GM23248 (cell line): ENCODE data around the gene CCM2L. TPM values are rescaled to one million over a fixed set of nuclear protein-coding genes. Genes with fewer than 3 reads are reported as not detected.

Experiments used
- DNase-seq: peaks from one replicate; pipeline ENCODE4 v3.0.0-alpha.2; 2015
- H2AFZ ChIP-seq: fragments of 200-600 bp; sonication (generic); 2 replicates; pipeline ENCODE4 v1.6.1; 2016; ENCODE audit warnings: antibody characterized with exemption
- H3F3A ChIP-seq: fragments of 200-600 bp; sonication (generic); 2 replicates; pipeline ENCODE4 v1.6.1; 2016; ENCODE audit warnings: mild to moderate bottlenecking, antibody characterized with exemption, mixed run types; ENCODE audit not compliant: insufficient read depth
- H3K27ac ChIP-seq: fragments of 200-600 bp; sonication (generic); 2 replicates; pipeline ENCODE4 v1.5.1; 2016; ENCODE audit warnings: mild to moderate bottlenecking
- H3K27me3 ChIP-seq: fragments of 200-600 bp; sonication (generic); replicated peaks from 2 replicates; pipeline ENCODE4 v1.6.1; 2016; ENCODE audit warnings: mild to moderate bottlenecking; ENCODE audit not compliant: insufficient read depth
- H3K36me3 ChIP-seq: fragments of 200-600 bp; sonication (generic); 2 replicates; pipeline ENCODE4 v1.6.1; 2016; ENCODE audit warnings: low read depth, mild to moderate bottlenecking
- H3K4me1 ChIP-seq: fragments of 200-600 bp; sonication (generic); 2 replicates; pipeline ENCODE4 v1.6.1; 2016; ENCODE audit warnings: mild to moderate bottlenecking; ENCODE audit not compliant: insufficient read depth
- H3K4me2 ChIP-seq: fragments of 200-600 bp; sonication (generic); one replicate; pipeline ENCODE4 v1.6.1; 2016; ENCODE audit warnings: mild to moderate bottlenecking; ENCODE audit not compliant: unreplicated experiment
- H3K4me3 ChIP-seq: fragments of 200-600 bp; sonication (generic); 2 replicates; pipeline ENCODE4 v1.5.1; 2016; ENCODE audit warnings: mild to moderate bottlenecking
- H3K79me2 ChIP-seq: fragments of 200-600 bp; sonication (generic); 2 replicates; pipeline ENCODE4 v1.6.1; 2016; ENCODE audit warnings: mild to moderate bottlenecking; ENCODE audit not compliant: insufficient read depth
- H3K9ac ChIP-seq: fragments of 200-600 bp; sonication (generic); 2 replicates; pipeline ENCODE4 v1.6.1; 2016; ENCODE audit warnings: mild to moderate bottlenecking
- H3K9me2 ChIP-seq: fragments of 200-600 bp; sonication (generic); 2 replicates; pipeline ENCODE4 v1.6.1; 2016; ENCODE audit warnings: mixed run types, mild to moderate bottlenecking, moderate library complexity; ENCODE audit not compliant: insufficient read depth
- H3K9me3 ChIP-seq: fragments of 200-600 bp; sonication (generic); one replicate; pipeline ENCODE4 v1.6.1; 2017; ENCODE audit warnings: low read depth
- H4K20me1 ChIP-seq: fragments of 200-600 bp; sonication (generic); 2 replicates; pipeline ENCODE4 v1.6.0; 2016; ENCODE audit not compliant: insufficient read depth
- EZH2 ChIP-seq: fragments of 200-600 bp; sonication (generic); IDR thresholded peaks from 2 replicates; pipeline ENCODE4 v1.6.1; 2018; ENCODE audit warnings: antibody characterized with exemption, mild to moderate bottlenecking; ENCODE audit not compliant: insufficient read depth, poor library complexity, severe bottlenecking
- EZH2phosphoT487 ChIP-seq: fragments of 200-600 bp; sonication (generic); IDR thresholded peaks from 2 replicates; pipeline ENCODE4 v1.6.1; 2018; ENCODE audit warnings: antibody characterized with exemption, moderate library complexity, mild to moderate bottlenecking, low read depth; ENCODE audit not compliant: insufficient read depth
- WGBS, 2 experiments: methylation state at CpG; one replicate each; pipeline ENCODE4 v1.1.6; 2015 to 2017; ENCODE audit warnings: low lambda C conversion rate in 2 of 2, low coverage in 1 of 2; ENCODE audit errors: missing lambda C conversion rate in 2 of 2; 5-methylcytosine and 5-hydroxymethylcytosine counted together
- in situ Hi-C: fragments of 300-500 bp; cut with MboI; formaldehyde crosslinking; loops from 2 replicates; pipeline ENCODE4 v1.15.0; 2020
- polyA plus RNA-seq: library from polyadenylated mRNA; unstranded; fragments of >200 nt; fragmentation: Nextera tagmentation; extraction: Ambion mirVana; gene quantifications from 2 replicates; pipeline ENCODE4 v1.2.1, GENCODE V29; 2016
- small RNA-seq: library from RNA; depleted of rRNA; stranded (forward); fragments of <200 nt; gene quantifications from one replicate; pipeline ENCODE3, GENCODE V24; 2014; ENCODE audit warnings: low read depth, low replicate concordance
- total RNA-seq: library from RNA; depleted of rRNA; stranded (reverse); fragments of >200 nt; shearing (Covaris generic); gene quantifications from 2 replicates; pipeline ENCODE4 v1.2.3, GENCODE V29; 2014; rRNA removed

The CCM2L gene
- total and polyA plus RNA-seq, 2 experiments from 2014 or later, result not detected

DNA sequence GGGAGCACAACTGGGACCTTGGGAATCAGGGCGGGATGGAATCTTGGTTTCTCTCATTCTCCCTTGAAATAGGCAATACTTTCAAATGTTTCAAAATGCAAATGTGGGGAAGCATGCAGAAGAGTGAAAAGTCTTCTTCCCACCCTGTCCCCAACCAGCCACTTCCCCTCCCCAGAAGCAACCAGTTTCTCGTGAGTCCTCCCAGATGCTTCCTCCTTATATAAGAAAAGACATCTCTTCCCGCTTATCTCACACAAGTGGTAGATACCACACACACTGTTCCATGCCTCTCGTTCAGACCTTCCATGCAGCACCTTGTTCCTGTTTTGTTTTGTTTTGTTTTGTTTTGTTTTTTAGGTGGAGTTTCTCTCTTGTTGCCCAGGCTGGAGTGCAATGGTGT is 67.0 kb downstream of the CCM2L start:
- no peak overlapping the region for H3K9ac ChIP-seq
- no peak for DNase-seq
- no peaks in the 10 kb centered on the region for H4K20me1 ChIP-seq
- peaks cover 63% of the 10 kb centered on the region for H3K27me3 ChIP-seq
- TF ChIP-seq EZH2phosphoT487, result no peak
- TF ChIP-seq EZH2, result no peak
- 48 to 54% methylated on average over 4 of the region's 4 CpGs for WGBS, 2 experiments
- no peaks in the 10 kb centered on the region for H3F3A ChIP-seq
- no peaks in the 10 kb centered on the region for H3K36me3 ChIP-seq
- in situ Hi-C loops, result no loop called here
- no peaks in the 10 kb centered on the region for H3K9me2 ChIP-seq
- H3K79me2 ChIP-seq, result no peaks in the 10 kb centered on the region
- no peaks in the 10 kb centered on the region for H3K9me3 ChIP-seq
- no peaks in the 10 kb centered on the region for H3K4me1 ChIP-seq
- H3K27ac ChIP-seq, result no peak overlapping the region
- no peak overlapping the region for H3K4me2 ChIP-seq
- H2AFZ ChIP-seq, result no peak overlapping the region
- no peak overlapping the region for H3K4me3 ChIP-seq

DNA sequence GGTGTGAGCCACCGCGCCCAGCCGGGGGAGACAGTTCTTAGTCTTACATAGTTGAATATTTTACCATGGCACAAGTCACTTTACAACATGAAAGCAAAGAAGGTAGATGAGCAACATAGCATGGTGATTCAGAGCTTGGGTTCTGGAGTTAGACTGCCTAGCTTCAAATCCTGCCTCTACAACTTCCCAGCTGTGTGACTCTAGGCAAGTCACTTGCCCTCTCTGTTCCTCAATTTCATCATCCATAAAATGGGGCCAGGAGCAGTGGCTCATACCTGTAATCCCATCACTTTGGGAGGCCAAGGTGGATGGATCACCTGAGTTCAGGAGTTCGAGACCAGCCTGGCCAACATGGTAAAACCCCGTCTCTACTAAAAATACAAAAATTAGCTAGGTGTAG is 68.1 kb downstream of the CCM2L start:
- Histone ChIP-seq H3K9me3 (no peaks in the 10 kb centered on the region), H3F3A (no peaks in the 10 kb centered on the region), H2AFZ (no peak overlapping the region), H3K9me2 (no peaks in the 10 kb centered on the region), H3K9ac (no peak overlapping the region), H3K4me3 (no peak overlapping the region), H3K27me3 (peaks cover 70% of the 10 kb centered on the region), H3K79me2 (no peaks in the 10 kb centered on the region), H3K27ac (no peak overlapping the region), H3K36me3 (no peaks in the 10 kb centered on the region), H4K20me1 (no peaks in the 10 kb centered on the region), H3K4me1 (no peaks in the 10 kb centered on the region), H3K4me2 (no peak overlapping the region)
- no peak for DNase-seq
- 81 to 97% methylated on average over 4 to 5 of the region's 5 CpGs for WGBS, 2 experiments
- TF ChIP-seq EZH2phosphoT487 (no peak), EZH2 (no peak)
- in situ Hi-C loops, result no loop called here

- H3K27ac ChIP-seq, result no peak overlapping the region
- TF ChIP-seq EZH2, result no peak
- no peak for TF ChIP-seq EZH2phosphoT487
- no peak for DNase-seq
Measured at GRCh38 chr20:32078791-32079190, 68.6 kb downstream of the CCM2L start.

DNA sequence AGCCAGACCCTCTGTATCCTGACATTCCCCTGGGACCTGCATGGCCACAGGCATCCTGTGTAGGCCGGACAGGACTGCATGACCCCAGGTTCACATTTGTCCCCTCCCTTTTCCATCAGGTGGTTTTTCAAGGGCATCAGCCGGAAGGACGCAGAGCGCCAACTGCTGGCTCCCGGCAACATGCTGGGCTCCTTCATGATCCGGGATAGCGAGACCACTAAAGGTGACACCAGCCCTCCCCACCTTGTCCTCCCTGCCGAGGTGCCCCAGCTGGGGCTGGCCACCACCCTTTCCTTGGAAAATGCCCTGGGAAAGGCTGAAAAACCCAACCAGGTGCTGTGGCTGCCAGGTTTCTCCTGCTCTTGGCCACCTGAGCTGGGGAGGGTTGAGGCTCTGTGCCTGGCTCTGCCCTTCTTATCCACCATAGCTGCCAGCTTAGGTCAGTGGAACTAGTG is 69.4 kb downstream of the CCM2L start:
- Histone ChIP-seq H2AFZ (no peak overlapping the region), H3K9ac (no peak overlapping the region), H3K4me3 (no peak overlapping the region), H3K27ac (no peak overlapping the region), H3K27me3 (peaks cover 64% of the 10 kb centered on the region), H3K36me3 (no peaks in the 10 kb centered on the region), H3F3A (no peaks in the 10 kb centered on the region), H3K9me3 (no peaks in the 10 kb centered on the region), H4K20me1 (no peaks in the 10 kb centered on the region), H3K4me1 (no peaks in the 10 kb centered on the region), H3K4me2 (no peak overlapping the region), H3K79me2 (no peaks in the 10 kb centered on the region), H3K9me2 (no peaks in the 10 kb centered on the region)
- TF ChIP-seq EZH2phosphoT487 (no peak), EZH2 (no peak)
- 46 to 48% methylated on average over 8 of the region's 8 CpGs for WGBS, 2 experiments
- no peak for DNase-seq
- in situ Hi-C loops, result loop anchor here (10.0 kb wide), 1 partner anchor 225 kb away; no protein-coding TSS in a partner anchor

More at GRCh38 chr20:32078791-32079190, 68.6 kb downstream of the CCM2L start:
- Histone ChIP-seq H3K9me2 (no peaks in the 10 kb centered on the region), H3K4me1 (no peaks in the 10 kb centered on the region), H3K36me3 (no peaks in the 10 kb centered on the region), H3K9ac (no peak overlapping the region), H3K4me3 (no peak overlapping the region), H3K27me3 (peaks cover 73% of the 10 kb centered on the region), H3K4me2 (no peak overlapping the region), H4K20me1 (no peaks in the 10 kb centered on the region), H3K9me3 (no peaks in the 10 kb centered on the region), H3F3A (no peaks in the 10 kb centered on the region), H2AFZ (no peak overlapping the region), H3K79me2 (no peaks in the 10 kb centered on the region)
- in situ Hi-C loops, result no loop called here

GRCh38 chr20:32080783-32081182 is 70.5 kb downstream of the CCM2L start:
- in situ Hi-C loops, result loop anchor here (10.0 kb wide), 1 partner anchor 226 kb away; no protein-coding TSS in a partner anchor
- no peaks in the 10 kb centered on the region for H3F3A ChIP-seq
- H3K79me2 ChIP-seq, result no peaks in the 10 kb centered on the region
- H3K4me3 ChIP-seq, result no peak overlapping the region
- no peaks in the 10 kb centered on the region for H3K9me2 ChIP-seq
- H3K4me1 ChIP-seq, result no peaks in the 10 kb centered on the region
- H3K4me2 ChIP-seq, result no peak overlapping the region
- TF ChIP-seq EZH2phosphoT487 (no peak), EZH2 (no peak)
- no peaks in the 10 kb centered on the region for H3K36me3 ChIP-seq
- H3K9me3 ChIP-seq, result no peaks in the 10 kb centered on the region
- H4K20me1 ChIP-seq, result no peaks in the 10 kb centered on the region
- peaks cover 62% of the 10 kb centered on the region for H3K27me3 ChIP-seq
- H3K9ac ChIP-seq, result no peak overlapping the region
- H3K27ac ChIP-seq, result no peak overlapping the region
- no peak for DNase-seq
- H2AFZ ChIP-seq, result no peak overlapping the region
- 46 to 47% methylated on average over 3 of the region's 3 CpGs for WGBS, 2 experiments

Small RNAs within 50 kb of the gene (small RNA-seq; reads per million reads assigned to genes)
- gene RNA5SP481 (0.31 reads per million), gene RNA5SP482 (not detected)

Other genes with a start within 250 kb of the CCM2L start
- gene MYLK2, start 191.1 kb upstream of the CCM2L start, total RNA-seq, result 0.63 TPM in 1 of 2 replicates, not detected in the other
- not detected in 2 replicates for gene MYLK2, start 191.1 kb upstream of the CCM2L start, polyA plus RNA-seq
- not detected in 2 replicates for gene FOXS1, start 164.8 kb upstream of the CCM2L start, total RNA-seq
- gene FOXS1, start 164.8 kb upstream of the CCM2L start, polyA plus RNA-seq, result not detected in 2 replicates
- not detected in 2 replicates for gene DUSP15, start 139.9 kb upstream of the CCM2L start, total RNA-seq
- gene DUSP15, start 139.9 kb upstream of the CCM2L start, polyA plus RNA-seq, result not detected in 2 replicates
- gene TTLL9, start 139.8 kb upstream of the CCM2L start, total RNA-seq, result not detected in 2 replicates
- gene TTLL9, start 139.8 kb upstream of the CCM2L start, polyA plus RNA-seq, result not detected in 2 replicates
- gene PDRG1, start 58.4 kb upstream of the CCM2L start, total RNA-seq, result 5.7 and 10.8 TPM in 2 replicates
- 16.7 and 17.2 TPM in 2 replicates for gene PDRG1, start 58.4 kb upstream of the CCM2L start, polyA plus RNA-seq
- gene XKR7, start 42.3 kb upstream of the CCM2L start, total RNA-seq, result not detected in 2 replicates
- not detected in 2 replicates for gene XKR7, start 42.3 kb upstream of the CCM2L start, polyA plus RNA-seq
- gene HCK, start 41.8 kb downstream of the CCM2L start, total RNA-seq, result not detected in 2 replicates
- gene HCK, start 41.8 kb downstream of the CCM2L start, polyA plus RNA-seq, result not detected in 2 replicates
- 40.3 and 41.3 TPM in 2 replicates for gene TM9SF4, start 99.3 kb downstream of the CCM2L start, total RNA-seq
- gene TM9SF4, start 99.3 kb downstream of the CCM2L start, polyA plus RNA-seq, result 35.2 and 38.6 TPM in 2 replicates
- gene PLAGL2, start 197.3 kb downstream of the CCM2L start, total RNA-seq, result 2.1 and 4.2 TPM in 2 replicates
- 3.7 and 4.1 TPM in 2 replicates for gene PLAGL2, start 197.3 kb downstream of the CCM2L start, polyA plus RNA-seq
- gene POFUT1, start 197.4 kb downstream of the CCM2L start, total RNA-seq, result 54.1 and 78.4 TPM in 2 replicates
- 32.5 and 35.4 TPM in 2 replicates for gene POFUT1, start 197.4 kb downstream of the CCM2L start, polyA plus RNA-seq